22Rv1 (cell line): ENCODE measurements around the gene NR1H2.

ENCODE experiments used
- ZFX ChIP-seq: fragments of 450-650 bp; IDR thresholded peaks from 2 replicates; pipeline ENCODE4 v1.6.1; 2017; ENCODE audit warnings: antibody characterized with exemption, borderline replicate concordance
- TF ChIP-seq, protein P1 (sequence below): fragments of 450-650 bp; IDR thresholded peaks from 2 replicates; pipeline ENCODE4 v1.5.1; 2017; ENCODE audit warnings: mild to moderate bottlenecking

DNA sequence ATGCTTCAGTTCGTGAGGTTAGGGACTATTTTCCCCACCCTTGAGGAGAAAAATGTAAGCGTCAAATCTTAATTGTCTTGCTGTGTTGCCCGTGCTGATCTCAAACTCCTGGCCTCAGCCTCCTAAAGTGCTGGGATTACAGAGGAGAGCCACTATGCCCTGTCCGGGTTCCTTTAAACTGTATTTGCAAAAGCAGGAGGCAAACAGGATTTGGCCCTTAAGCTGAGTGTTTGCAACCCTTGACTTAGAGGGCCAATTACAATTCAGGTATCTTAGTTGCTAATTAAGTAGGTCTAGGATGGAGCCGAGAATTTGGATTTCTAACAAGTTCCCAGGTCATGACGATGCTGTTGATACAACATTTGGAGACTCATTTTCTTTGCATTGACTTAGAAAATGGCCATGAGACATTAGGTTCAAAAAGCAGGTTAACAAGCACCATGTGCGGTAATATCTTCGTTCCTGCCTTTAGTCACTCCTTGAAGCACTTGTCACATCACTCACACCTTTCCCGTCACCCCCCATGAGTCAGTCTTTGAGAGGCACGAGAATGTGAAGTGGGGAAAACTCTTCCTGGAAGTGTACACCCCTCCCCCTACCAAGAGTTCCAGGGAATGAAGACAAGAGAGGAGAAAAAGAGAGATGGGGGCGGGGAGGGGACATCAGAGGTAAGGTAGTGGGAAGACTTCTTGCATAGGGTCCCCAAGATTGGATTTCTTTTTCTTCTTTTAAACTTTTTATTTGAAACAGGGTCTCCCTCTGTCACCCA is 13.4 kb upstream of the NR1H2 start:
- TF ChIP-seq, protein P1, sequence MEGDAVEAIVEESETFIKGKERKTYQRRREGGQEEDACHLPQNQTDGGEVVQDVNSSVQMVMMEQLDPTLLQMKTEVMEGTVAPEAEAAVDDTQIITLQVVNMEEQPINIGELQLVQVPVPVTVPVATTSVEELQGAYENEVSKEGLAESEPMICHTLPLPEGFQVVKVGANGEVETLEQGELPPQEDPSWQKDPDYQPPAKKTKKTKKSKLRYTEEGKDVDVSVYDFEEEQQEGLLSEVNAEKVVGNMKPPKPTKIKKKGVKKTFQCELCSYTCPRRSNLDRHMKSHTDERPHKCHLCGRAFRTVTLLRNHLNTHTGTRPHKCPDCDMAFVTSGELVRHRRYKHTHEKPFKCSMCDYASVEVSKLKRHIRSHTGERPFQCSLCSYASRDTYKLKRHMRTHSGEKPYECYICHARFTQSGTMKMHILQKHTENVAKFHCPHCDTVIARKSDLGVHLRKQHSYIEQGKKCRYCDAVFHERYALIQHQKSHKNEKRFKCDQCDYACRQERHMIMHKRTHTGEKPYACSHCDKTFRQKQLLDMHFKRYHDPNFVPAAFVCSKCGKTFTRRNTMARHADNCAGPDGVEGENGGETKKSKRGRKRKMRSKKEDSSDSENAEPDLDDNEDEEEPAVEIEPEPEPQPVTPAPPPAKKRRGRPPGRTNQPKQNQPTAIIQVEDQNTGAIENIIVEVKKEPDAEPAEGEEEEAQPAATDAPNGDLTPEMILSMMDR: no peak
- no peak for TF ChIP-seq ZFX
